Activated CD4-positive, alpha-beta memory T cell treated with anti-CD3 and anti-CD28 coated beads, Interleukin-2, amount 10 ng/mL, durations not matched to agents 7 days and 5 days (primary cell): ENCODE measurements around the gene EXD2. TPM values are rescaled to one million over a fixed set of nuclear protein-coding genes. Genes with fewer than 3 reads are reported as not detected.
"Not testable (repeated sequence)": the region's sequence is repeated elsewhere in the genome, so short reads cannot be mapped to it uniquely, and the experiment has no call there.

Experiments
- CTCF ChIA-PET: fragments of 350-600 bp; sonication (Branson Sonifier 250); formaldehyde crosslinking; loops from one replicate; lab custom pipeline; 2021; ENCODE audit warnings: antibody characterized with exemption, inconsistent platforms; lab: Charles Lee
- POLR2A ChIA-PET: fragments of 350-600 bp; sonication (Branson Sonifier 250); formaldehyde crosslinking; loops from one replicate; lab custom pipeline; 2021; ENCODE audit warnings: antibody characterized with exemption; lab: Charles Lee
- DNase-seq: peaks from one replicate; pipeline ENCODE4 v3.0.0-alpha.2; 2020
- H3K27ac Mint-ChIP-seq: one replicate; pipeline ENCODE4 v1.8.0; 2021; ENCODE audit warnings: mild to moderate bottlenecking, mixed read lengths
- H3K27me3 Mint-ChIP-seq: one replicate; pipeline ENCODE4 v1.8.0; 2021; ENCODE audit warnings: mixed read lengths
- H3K36me3 Mint-ChIP-seq: one replicate; pipeline ENCODE4 v1.8.0; 2021; ENCODE audit warnings: low read depth, mixed read lengths
- H3K4me1 Mint-ChIP-seq: one replicate; pipeline ENCODE4 v1.8.0; 2021; ENCODE audit warnings: mixed read lengths
- H3K4me3 Mint-ChIP-seq: one replicate; pipeline ENCODE4 v1.8.0; 2021; ENCODE audit warnings: mild to moderate bottlenecking, mixed read lengths
- H3K9me3 Mint-ChIP-seq: one replicate; pipeline ENCODE4 v1.8.0; 2021; ENCODE audit warnings: mixed read lengths
- total RNA-seq, 2 experiments: library from RNA; stranded (reverse); gene quantifications; one replicate each; pipeline ENCODE4 v1.2.3, GENCODE V29; 2021

EXD2 gene
- total RNA-seq, 2 experiments from 2014 or later: 5.3 to 5.7 TPM

GRCh38 chr14:69207435-69208041, 16.2 kb downstream of the EXD2 start:
- Mint-ChIP-seq H3K4me1 (peaks cover 9% of the 10 kb centered on the region), H3K27ac (no peak overlapping the region), H3K36me3 (no peaks in the 10 kb centered on the region), H3K9me3 (no peaks in the 10 kb centered on the region), H3K27me3 (no peaks in the 10 kb centered on the region), H3K4me3 (no peak overlapping the region)
- CTCF ChIA-PET: interaction anchor here (1.6 kb wide), 1 partner anchor 34 kb away, joined by 4 read pairs; no protein-coding TSS in a partner anchor
- POLR2A ChIA-PET: interaction anchor here (0.8 kb wide), 1 partner anchor 15 kb away, joined by 4 read pairs; no protein-coding TSS in a partner anchor
- no peak for DNase-seq

GRCh38 chr14:69208666-69209065, 17.4 kb downstream of the EXD2 start:
- no peaks in the 10 kb centered on the region for H3K27me3 Mint-ChIP-seq
- no peaks in the 10 kb centered on the region for H3K9me3 Mint-ChIP-seq
- no peaks in the 10 kb centered on the region for H3K36me3 Mint-ChIP-seq
- H3K4me1 Mint-ChIP-seq: peaks cover 9% of the 10 kb centered on the region
- DNase-seq: no peak
- no peak overlapping the region for H3K4me3 Mint-ChIP-seq
- POLR2A ChIA-PET: no interaction called here
- H3K27ac Mint-ChIP-seq: no peak overlapping the region
- CTCF ChIA-PET: no interaction called here

- H3K4me1 Mint-ChIP-seq: peaks cover 2% of the 10 kb centered on the region
- CTCF ChIA-PET: no interaction called here
- POLR2A ChIA-PET: no interaction called here
Observed at GRCh38 chr14:69214393-69214792, 23.1 kb downstream of the EXD2 start.

GRCh38 chr14:69217663-69218062, 26.4 kb downstream of the EXD2 start:
- H3K4me1 Mint-ChIP-seq, POLR2A ChIA-PET, H3K9me3 Mint-ChIP-seq, H3K27ac Mint-ChIP-seq, H3K36me3 Mint-ChIP-seq, DNase-seq, CTCF ChIA-PET, H3K27me3 Mint-ChIP-seq, H3K4me3 Mint-ChIP-seq: not testable (repeated sequence)

More at GRCh38 chr14:69214393-69214792, 23.1 kb downstream of the EXD2 start:
- no peak overlapping the region for H3K27ac Mint-ChIP-seq
- no peaks in the 10 kb centered on the region for H3K27me3 Mint-ChIP-seq
- H3K9me3 Mint-ChIP-seq: no peaks in the 10 kb centered on the region
- no peak overlapping the region for H3K4me3 Mint-ChIP-seq
- no peak for DNase-seq
- peaks cover 7% of the 10 kb centered on the region for H3K36me3 Mint-ChIP-seq

- no peaks in the 10 kb centered on the region for H3K9me3 Mint-ChIP-seq
- H3K36me3 Mint-ChIP-seq: no peaks in the 10 kb centered on the region
- no peak overlapping the region for H3K4me3 Mint-ChIP-seq
- CTCF ChIA-PET: no interaction called here
- H3K27me3 Mint-ChIP-seq: no peaks in the 10 kb centered on the region
- H3K27ac Mint-ChIP-seq: no peak overlapping the region
- DNase-seq: no peak
- H3K4me1 Mint-ChIP-seq: no peaks in the 10 kb centered on the region
- POLR2A ChIA-PET: no interaction called here
Observed at GRCh38 chr14:69224946-69225345, 33.6 kb downstream of the EXD2 start.

GRCh38 chr14:69226178-69226577, 34.9 kb downstream of the EXD2 start:
- Mint-ChIP-seq H3K4me3 (no peak overlapping the region), H3K36me3 (no peaks in the 10 kb centered on the region), H3K4me1 (no peaks in the 10 kb centered on the region), H3K27me3 (no peaks in the 10 kb centered on the region), H3K9me3 (no peaks in the 10 kb centered on the region), H3K27ac (no peak overlapping the region)
- no peak for DNase-seq
- ChIA-PET CTCF (no interaction called here), POLR2A (no interaction called here)

- Mint-ChIP-seq H3K4me3 (no peak overlapping the region), H3K4me1 (no peaks in the 10 kb centered on the region), H3K27me3 (no peaks in the 10 kb centered on the region), H3K36me3 (no peaks in the 10 kb centered on the region), H3K9me3 (no peaks in the 10 kb centered on the region), H3K27ac (no peak overlapping the region)
- ChIA-PET CTCF (no interaction called here), POLR2A (no interaction called here)
- no peak for DNase-seq
Observed at GRCh38 chr14:69226736-69227135, 35.4 kb downstream of the EXD2 start.

GRCh38 chr14:69231486-69231885, 40.2 kb downstream of the EXD2 start:
- POLR2A ChIA-PET: no interaction called here
- CTCF ChIA-PET: interaction anchor here (0.8 kb wide), 1 partner anchor 11 kb away, joined by 3 read pairs; no protein-coding TSS in a partner anchor
- H3K9me3 Mint-ChIP-seq: no peaks in the 10 kb centered on the region
- peaks cover 6% of the 10 kb centered on the region for H3K4me1 Mint-ChIP-seq
- H3K27me3 Mint-ChIP-seq: no peaks in the 10 kb centered on the region
- H3K36me3 Mint-ChIP-seq: peaks cover 5% of the 10 kb centered on the region
- no peak overlapping the region for H3K4me3 Mint-ChIP-seq
- DNase-seq: no peak
- H3K27ac Mint-ChIP-seq: no peak overlapping the region

GRCh38 chr14:69232388-69232787, 41.1 kb downstream of the EXD2 start:
- H3K4me3 Mint-ChIP-seq: no peak overlapping the region
- ChIA-PET CTCF (interaction anchor here (1.5 kb wide), 1 partner anchor 10 kb away, joined by 7 read pairs; no protein-coding TSS in a partner anchor), POLR2A (no interaction called here)
- no peak for DNase-seq
- peaks cover 6% of the 10 kb centered on the region for H3K4me1 Mint-ChIP-seq
- peaks cover 5% of the 10 kb centered on the region for H3K36me3 Mint-ChIP-seq
- H3K9me3 Mint-ChIP-seq: no peaks in the 10 kb centered on the region
- H3K27ac Mint-ChIP-seq: no peak overlapping the region
- H3K27me3 Mint-ChIP-seq: no peaks in the 10 kb centered on the region

GRCh38 chr14:69234106-69234505, 42.8 kb downstream of the EXD2 start:
- POLR2A ChIA-PET: no interaction called here
- CTCF ChIA-PET: no interaction called here
- Mint-ChIP-seq H3K4me1 (peaks cover 6% of the 10 kb centered on the region), H3K27ac (no peak overlapping the region), H3K36me3 (peaks cover 5% of the 10 kb centered on the region), H3K4me3 (no peak overlapping the region), H3K9me3 (no peaks in the 10 kb centered on the region), H3K27me3 (no peaks in the 10 kb centered on the region)
- DNase-seq: no peak

GRCh38 chr14:69235708-69236107, 44.4 kb downstream of the EXD2 start:
- no peaks in the 10 kb centered on the region for H3K9me3 Mint-ChIP-seq
- no peaks in the 10 kb centered on the region for H3K27me3 Mint-ChIP-seq
- no peak overlapping the region for H3K4me3 Mint-ChIP-seq
- H3K4me1 Mint-ChIP-seq: peaks cover 6% of the 10 kb centered on the region
- peaks cover 5% of the 10 kb centered on the region for H3K36me3 Mint-ChIP-seq
- no peak for DNase-seq
- ChIA-PET CTCF (interaction anchor here (0.6 to 1.3 kb wide), 2 partner anchors 15 to 106 kb away, joined by 4 to 6 read pairs; no protein-coding TSS in a partner anchor), POLR2A (no interaction called here)
- no peak overlapping the region for H3K27ac Mint-ChIP-seq

- Mint-ChIP-seq H3K4me1 (peaks cover 6% of the 10 kb centered on the region), H3K36me3 (peaks cover 5% of the 10 kb centered on the region), H3K27ac (no peak overlapping the region), H3K27me3 (no peaks in the 10 kb centered on the region), H3K4me3 (no peak overlapping the region), H3K9me3 (no peaks in the 10 kb centered on the region)
- POLR2A ChIA-PET: interaction anchor here (0.6 kb wide), 1 partner anchor 309 kb away, joined by 3 read pairs; no protein-coding TSS in a partner anchor
- CTCF ChIA-PET: no interaction called here
- no peak for DNase-seq
Observed at GRCh38 chr14:69237142-69237541, 45.8 kb downstream of the EXD2 start.

GRCh38 chr14:69237584-69237983, 46.3 kb downstream of the EXD2 start:
- CTCF ChIA-PET: no interaction called here
- POLR2A ChIA-PET: no interaction called here
- Mint-ChIP-seq H3K9me3 (no peaks in the 10 kb centered on the region), H3K36me3 (peaks cover 2% of the 10 kb centered on the region), H3K27ac (no peak overlapping the region), H3K4me3 (no peak overlapping the region), H3K27me3 (no peaks in the 10 kb centered on the region), H3K4me1 (peaks cover 6% of the 10 kb centered on the region)
- DNase-seq: no peak

GRCh38 chr14:69238883-69239282, 47.6 kb downstream of the EXD2 start:
- no peak overlapping the region for H3K27ac Mint-ChIP-seq
- peaks cover 8% of the 10 kb centered on the region for H3K4me1 Mint-ChIP-seq
- ChIA-PET CTCF (no interaction called here), POLR2A (no interaction called here)
- DNase-seq: no peak
- H3K27me3 Mint-ChIP-seq: no peaks in the 10 kb centered on the region
- H3K36me3 Mint-ChIP-seq: peaks cover 2% of the 10 kb centered on the region
- H3K9me3 Mint-ChIP-seq: no peaks in the 10 kb centered on the region
- no peak overlapping the region for H3K4me3 Mint-ChIP-seq
